Spleen (tissue), 11 donors: ENCODE data around the gene KLHL42. TPM values are rescaled to one million over a fixed set of nuclear protein-coding genes. Genes with fewer than 3 reads are reported as not detected.

ENCODE experiments used
- DNase-seq: peaks from one replicate; pipeline ENCODE4 v3.0.0-alpha.2; 2020
- H3K27ac ChIP-seq, 8 donors: fragments of 200-600 bp; sonication (generic) in 7 of 8; 1 replicate in 4 of 8; 2 replicates in 4 of 8; pipeline versions ENCODE4 v1.5.0 to v1.8.0; 2016 to 2021; ENCODE audit warnings: inconsistent platforms in 4 of 8, mild to moderate bottlenecking in 4 of 8, moderate library complexity in 1 of 8
- H3K27me3 ChIP-seq, 7 donors: fragments of 200-600 bp; sonication (generic) in 6 of 7; replicated peaks in 1 of 7; 1 replicate in 4 of 7; 2 replicates in 3 of 7; pipeline versions ENCODE4 v1.5.0 to v1.8.0; 2016 to 2021; ENCODE audit warnings: inconsistent platforms in 3 of 7, mild to moderate bottlenecking in 1 of 7
- H3K36me3 ChIP-seq, 6 donors: fragments of 200-600 bp; sonication (generic) in 5 of 6; 1 replicate in 4 of 6; 2 replicates in 2 of 6; pipeline versions ENCODE4 v1.5.0 to v1.8.0; 2016 to 2021; ENCODE audit warnings: inconsistent platforms in 2 of 6
- H3K4me1 ChIP-seq, 6 donors: fragments of 200-600 bp; sonication (generic) in 5 of 6; 1 replicate in 3 of 6; 2 replicates in 3 of 6; pipeline versions ENCODE4 v1.5.0 to v1.8.0; 2016 to 2021; ENCODE audit warnings: inconsistent platforms in 3 of 6
- H3K4me3 ChIP-seq, 8 donors: fragments of 200-600 bp; sonication (generic) in 7 of 8; 1 replicate in 4 of 8; 2 replicates in 4 of 8; pipeline versions ENCODE4 v1.5.0 to v1.8.0; 2016 to 2021; ENCODE audit warnings: inconsistent platforms in 4 of 8, mild to moderate bottlenecking in 4 of 8, moderate library complexity in 2 of 8
- H3K9me3 ChIP-seq, 8 donors: fragments of 200-600 bp; sonication (generic) in 7 of 8; 1 replicate in 4 of 8; 2 replicates in 4 of 8; pipeline versions ENCODE4 v1.5.0 to v1.8.0; 2016 to 2021; ENCODE audit warnings: inconsistent platforms in 4 of 8
- POLR2A ChIP-seq, 3 donors: fragments of 450-650 bp; IDR thresholded peaks; one replicate each; pipeline ENCODE4 v1.5.1; 2017; ENCODE audit warnings: antibody characterized with exemption in 3 of 3, mild to moderate bottlenecking in 1 of 3
- POLR2AphosphoS5 ChIP-seq, 3 donors: sonication (generic); formaldehyde crosslinking; IDR thresholded peaks; one replicate each; pipeline ENCODE4 v1.5.1; 2017; ENCODE audit warnings: antibody characterized with exemption in 3 of 3
- WGBS, 5 donors: extraction: QIAGEN DNeasy Blood & Tissue Kit in 3 of 5; methylation state at CpG; one replicate each; pipeline versions ENCODE4 v1.1.5 to v1.1.7; 2013 to 2018; 5-methylcytosine and 5-hydroxymethylcytosine counted together
- intact Hi-C: fragments of 100-400 bp; cut with DNase I; formaldehyde crosslinking; loops from one replicate; pipeline ENCODE4 v1.15.0; 2023; ENCODE audit warnings: low total_unique reads
- polyA plus RNA-seq, 3 donors: library from polyadenylated mRNA; stranded (reverse); fragments of 200-250 nt; gene quantifications; one replicate each; pipeline ENCODE4 v1.2.1, GENCODE V29; 2013
- total RNA-seq, 7 donors: library from RNA; depleted of rRNA in 3 of 7; stranded (reverse); fragments of >200 nt in 3 of 7; fragmentation: NEBNext Ultra II Directional in 4 of 7; extraction: Animal tissue kit (Norgen Biotek cat#: 25700) in 4 of 7; gene quantifications; one replicate each; pipeline versions ENCODE4 v1.1.0 to v1.2.1, GENCODE V29; 2016 to 2021
- TF ChIP-seq, protein P1 (sequence below), 11 experiments: fragments of 200-600 bp in 7 of 11; fragments of 450-650 bp in 4 of 11; sonication (generic) in 4 of 11; IDR thresholded peaks in 8 of 11; conservative IDR thresholded peaks in 3 of 11; 1 replicate in 7 of 11; 2 replicates in 4 of 11; pipeline versions ENCODE4 v1.4.0 to v1.8.0; 2016 to 2021; ENCODE audit warnings: antibody characterized with exemption in 11 of 11, inconsistent platforms in 4 of 11, mild to moderate bottlenecking in 1 of 11
- donor health status: healthy with polysubstance abuse.
- donor health status: DM: no; HTN: no; CAD: no; lungs with moderate emphysema.
- donor health status: DM: no; HTN: no; CAD: no.
- donor health status: Bipolar disorder and iron deficiency.
- donor health status: healthy.
- donor health status: DM: no; HTN: no; CAD: no.
- donor health status: DM: yes; HTN: yes; CAD: no.

The KLHL42 gene
- total and polyA plus RNA-seq, 10 donors: 4.4 to 24.9 (median 16.7) TPM

DNA sequence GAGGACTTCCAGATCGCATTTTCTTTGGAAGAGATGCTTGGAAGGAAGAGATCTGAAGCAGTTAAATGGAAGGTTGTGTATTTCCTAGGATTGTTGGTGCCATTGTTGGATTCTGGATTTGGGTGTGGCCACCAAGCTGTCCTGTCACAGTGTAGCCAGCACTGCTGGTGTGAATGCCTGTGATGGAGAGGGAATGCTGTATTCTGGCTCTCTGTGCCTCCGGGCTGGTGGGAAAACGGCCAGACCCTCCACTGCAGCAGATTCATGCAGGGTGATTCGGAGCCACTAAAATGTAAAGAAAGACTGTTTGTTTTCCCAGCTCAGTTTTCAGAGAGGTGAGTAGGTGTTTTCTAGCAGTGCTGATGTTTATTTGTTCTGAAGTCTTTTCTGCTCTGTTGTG, 30.7 kb downstream of the KLHL42 start:
- no peaks in the 10 kb centered on the region for H3K4me1 ChIP-seq

DNA sequence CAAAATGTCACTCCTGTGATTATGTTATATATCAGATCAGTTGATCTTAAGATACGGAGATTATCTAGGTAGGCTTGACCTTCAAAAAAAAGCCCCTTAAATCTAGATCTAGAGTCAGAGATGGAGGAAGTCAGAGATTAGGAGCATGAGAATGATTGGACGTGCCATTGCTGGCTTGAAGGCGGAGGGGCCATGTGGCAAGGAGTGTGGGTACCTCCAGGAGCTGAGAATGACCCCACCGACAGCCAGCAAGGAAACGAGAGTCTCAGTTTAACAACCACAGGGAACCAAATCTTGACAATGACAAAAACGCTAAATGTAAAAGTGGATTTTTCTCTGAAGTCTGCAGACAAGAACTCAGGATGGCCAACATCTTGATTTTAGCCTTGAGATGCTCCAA, 32.5 kb downstream of the KLHL42 start:
- TF ChIP-seq POLR2AphosphoS5 (IDR thresholded peaks at IDR 0.05): no peak
- no peak for TF ChIP-seq POLR2A (IDR thresholded peaks at IDR 0.05)
- TF ChIP-seq, protein P1, sequence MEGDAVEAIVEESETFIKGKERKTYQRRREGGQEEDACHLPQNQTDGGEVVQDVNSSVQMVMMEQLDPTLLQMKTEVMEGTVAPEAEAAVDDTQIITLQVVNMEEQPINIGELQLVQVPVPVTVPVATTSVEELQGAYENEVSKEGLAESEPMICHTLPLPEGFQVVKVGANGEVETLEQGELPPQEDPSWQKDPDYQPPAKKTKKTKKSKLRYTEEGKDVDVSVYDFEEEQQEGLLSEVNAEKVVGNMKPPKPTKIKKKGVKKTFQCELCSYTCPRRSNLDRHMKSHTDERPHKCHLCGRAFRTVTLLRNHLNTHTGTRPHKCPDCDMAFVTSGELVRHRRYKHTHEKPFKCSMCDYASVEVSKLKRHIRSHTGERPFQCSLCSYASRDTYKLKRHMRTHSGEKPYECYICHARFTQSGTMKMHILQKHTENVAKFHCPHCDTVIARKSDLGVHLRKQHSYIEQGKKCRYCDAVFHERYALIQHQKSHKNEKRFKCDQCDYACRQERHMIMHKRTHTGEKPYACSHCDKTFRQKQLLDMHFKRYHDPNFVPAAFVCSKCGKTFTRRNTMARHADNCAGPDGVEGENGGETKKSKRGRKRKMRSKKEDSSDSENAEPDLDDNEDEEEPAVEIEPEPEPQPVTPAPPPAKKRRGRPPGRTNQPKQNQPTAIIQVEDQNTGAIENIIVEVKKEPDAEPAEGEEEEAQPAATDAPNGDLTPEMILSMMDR (IDR thresholded peaks at IDR 0.05 in 8 of 11, conservative IDR thresholded peaks at IDR 0.05 in 3 of 11): no peak
- no peak overlapping the region for H3K4me3 ChIP-seq
- H3K4me1 ChIP-seq: no peaks in the 10 kb centered on the region
- WGBS, 5 donors: 66 to 79% (median 72%) methylated on average over 6 of the region's 6 CpGs
- intact Hi-C loops: no loop called here
- no peaks in the 10 kb centered on the region for H3K36me3 ChIP-seq
- H3K27ac ChIP-seq: no peak overlapping the region
- H3K9me3 ChIP-seq: no peaks in the 10 kb centered on the region
- H3K27me3 ChIP-seq: peaks cover 0 to 11% (median 0%) of the 10 kb centered on the region in 7 donors
- DNase-seq: no peak

More for the DNA sequence above, 30.7 kb downstream of the KLHL42 start:
- TF ChIP-seq POLR2AphosphoS5 (IDR thresholded peaks at IDR 0.05): no peak
- TF ChIP-seq POLR2A (IDR thresholded peaks at IDR 0.05): no peak
- TF ChIP-seq, protein P1 (IDR thresholded peaks at IDR 0.05 in 8 of 11, conservative IDR thresholded peaks at IDR 0.05 in 3 of 11): no peak
- no peak overlapping the region for H3K4me3 ChIP-seq
- DNase-seq: no peak
- H3K27me3 ChIP-seq: peaks cover 0 to 11% (median 0%) of the 10 kb centered on the region in 7 donors
- H3K9me3 ChIP-seq: no peaks in the 10 kb centered on the region
- intact Hi-C loops: no loop called here
- H3K27ac ChIP-seq: no peak overlapping the region
- no peaks in the 10 kb centered on the region for H3K36me3 ChIP-seq
- 70 to 91% (median 89%) methylated on average over 4 of the region's 4 CpGs for WGBS, 5 donors

DNA sequence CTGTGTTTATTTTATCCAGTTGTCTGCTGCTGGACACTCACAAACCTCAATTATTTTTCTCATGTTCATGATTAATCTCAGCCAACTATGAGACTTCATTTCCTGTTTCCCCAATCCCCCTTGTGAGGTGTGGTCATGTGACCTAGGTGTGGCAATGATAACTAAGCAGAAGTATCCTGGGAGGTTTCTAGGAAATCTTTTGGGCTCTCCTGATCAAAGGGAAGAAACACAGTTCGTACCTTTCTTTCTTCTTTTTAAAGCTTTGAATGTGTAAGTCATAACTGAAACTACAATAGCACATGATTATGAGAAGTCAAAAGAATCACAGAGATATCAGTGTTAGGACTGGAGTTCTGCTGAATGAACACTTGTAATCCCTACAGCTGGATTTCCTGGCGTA, 34.4 kb downstream of the KLHL42 start:
- H3K27me3 ChIP-seq: peaks cover 0 to 11% (median 0%) of the 10 kb centered on the region in 7 donors
- TF ChIP-seq, protein P1 (IDR thresholded peaks at IDR 0.05 in 8 of 11, conservative IDR thresholded peaks at IDR 0.05 in 3 of 11): no peak
- TF ChIP-seq POLR2AphosphoS5 (IDR thresholded peaks at IDR 0.05): no peak
- no peak for TF ChIP-seq POLR2A (IDR thresholded peaks at IDR 0.05)
- H3K4me1 ChIP-seq: no peaks in the 10 kb centered on the region
- no peak overlapping the region for H3K4me3 ChIP-seq
- intact Hi-C loops: no loop called here
- no peaks in the 10 kb centered on the region for H3K36me3 ChIP-seq
- WGBS, 5 donors: 77 to 87% (median 80%) methylated on average over 2 of the region's 2 CpGs
- H3K9me3 ChIP-seq: no peaks in the 10 kb centered on the region
- DNase-seq: no peak
- no peak overlapping the region for H3K27ac ChIP-seq

DNA sequence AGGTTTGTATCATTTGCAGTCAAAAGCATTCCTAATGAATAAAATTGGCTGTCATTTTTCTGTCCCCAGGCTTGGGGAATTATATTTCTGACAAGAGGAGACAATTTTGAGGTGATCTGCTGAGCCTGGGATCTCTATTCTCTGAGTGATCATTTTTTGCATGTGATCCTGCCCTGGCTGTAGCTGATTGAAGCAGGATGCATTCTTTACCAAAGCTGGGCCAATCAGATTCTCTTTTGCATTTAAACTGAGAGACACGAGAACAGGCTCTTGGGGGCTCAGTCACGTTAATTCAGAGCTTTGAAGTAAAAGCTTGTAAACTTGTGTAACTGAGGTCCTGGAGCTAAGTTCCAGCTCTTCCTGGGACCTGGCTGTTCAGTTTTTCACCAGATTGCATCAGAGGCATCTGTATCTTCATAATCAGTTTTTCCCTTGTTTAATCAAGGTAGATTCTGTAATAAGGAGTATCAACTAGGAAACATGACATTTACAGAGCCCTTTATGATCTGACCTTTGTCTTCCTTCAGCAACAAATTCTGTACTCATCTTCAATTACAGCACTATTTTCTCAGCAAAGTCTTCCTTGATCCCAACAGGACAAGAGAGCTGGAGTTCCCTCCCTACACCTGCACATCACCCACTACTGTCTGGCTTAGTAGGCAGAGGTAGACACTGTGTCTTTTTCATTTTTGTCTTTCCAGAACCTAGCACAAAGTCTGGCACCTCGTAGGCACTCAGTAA, 35.0 kb downstream of the KLHL42 start:
- intact Hi-C loops: no loop called here
- Histone ChIP-seq H3K27me3 (peaks cover 0 to 11% (median 0%) of the 10 kb centered on the region in 7 donors), H3K36me3 (no peaks in the 10 kb centered on the region), H3K4me1 (no peaks in the 10 kb centered on the region), H3K9me3 (no peaks in the 10 kb centered on the region), H3K27ac (no peak overlapping the region), H3K4me3 (no peak overlapping the region)
- DNase-seq: no peak
- TF ChIP-seq POLR2A (IDR thresholded peaks at IDR 0.05): no peak
- WGBS, 5 donors: 68 to 88% (median 79%) methylated on average over 3 of the region's 3 CpGs
